Measurements from ENCODE around the gene MED8.
A peak's percentile ranks its signal among the peaks of the same experiment; 100 is the strongest.

Gene MED8

GRCh38 chr1:43358746-43359693, 30.6 kb downstream of the MED8 start, which contains the start of gene CDC20:
Gene CDC20 (plus strand): TSS chr1:43358981. CDS start chr1:43359216, 235 bp downstream.
- peak; percentile 96 for DNase-seq (ENCODE audit: low read depth)

GRCh38 chr1:43358121-43358745, 31.4 kb downstream of the MED8 start:
- no peak for DNase-seq (ENCODE audit: low read depth)

DNA sequence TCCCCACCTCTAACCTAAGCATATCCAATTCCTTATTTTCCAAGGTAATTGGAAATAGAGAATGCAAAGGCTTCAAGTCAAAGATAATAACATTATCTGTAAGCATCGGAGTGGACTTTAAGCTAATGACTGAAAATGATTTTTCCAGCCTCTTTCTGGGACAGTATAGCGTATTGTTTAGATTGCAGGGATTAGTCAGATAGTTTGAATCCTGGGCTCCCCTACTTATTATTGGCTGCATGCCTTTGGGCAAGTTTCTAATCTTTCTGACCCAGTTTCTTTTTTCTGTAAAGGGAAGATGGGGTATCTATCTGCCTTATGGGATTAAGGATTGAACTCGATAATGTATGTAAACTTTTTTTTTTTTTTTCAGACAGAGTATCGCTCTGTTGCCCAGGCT, 32.3 kb downstream of the MED8 start:
- no peak for DNase-seq (ENCODE audit: low read depth)

DNA sequence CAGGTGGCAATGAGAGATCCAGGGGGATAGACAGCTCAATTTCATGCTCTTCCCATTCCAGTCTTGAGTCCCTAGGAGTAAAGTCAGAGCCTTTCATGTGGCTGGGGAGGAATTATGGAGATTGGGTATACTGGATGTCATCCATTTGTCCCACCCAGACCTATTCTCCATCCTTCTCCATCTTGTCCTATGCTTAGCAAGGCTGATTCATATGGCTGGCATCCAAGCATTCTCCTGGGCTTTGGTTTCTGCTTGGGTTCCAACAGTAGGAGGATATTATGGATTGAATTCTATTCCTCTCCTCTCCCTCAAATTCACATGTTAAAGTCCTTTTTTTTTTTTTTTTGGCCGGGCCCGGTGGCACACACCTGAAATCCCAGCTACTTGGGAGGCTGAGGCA, 34.7 kb downstream of the MED8 start:
- no peak for DNase-seq (ENCODE audit: low read depth)

DNA sequence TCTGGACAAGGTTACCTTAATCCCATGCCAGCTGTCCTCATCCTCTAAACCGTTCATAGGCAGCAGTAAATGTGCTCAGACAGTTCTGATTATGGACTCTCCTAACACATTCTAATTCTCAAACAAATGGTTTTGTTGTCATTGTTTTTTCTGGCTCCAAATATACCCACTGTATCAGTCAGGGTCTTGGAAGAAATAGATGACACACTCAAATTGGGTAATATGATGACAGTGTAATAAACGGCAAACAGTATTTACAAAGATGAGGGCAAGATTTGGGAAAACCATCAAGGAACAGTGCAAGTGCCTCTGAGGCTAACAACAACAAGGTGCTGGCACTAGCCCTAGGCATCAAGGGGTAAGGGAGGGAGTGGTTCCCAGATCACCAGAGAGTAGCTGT, 35.1 kb downstream of the MED8 start:
- no peak for DNase-seq (ENCODE audit: low read depth)

DNA sequence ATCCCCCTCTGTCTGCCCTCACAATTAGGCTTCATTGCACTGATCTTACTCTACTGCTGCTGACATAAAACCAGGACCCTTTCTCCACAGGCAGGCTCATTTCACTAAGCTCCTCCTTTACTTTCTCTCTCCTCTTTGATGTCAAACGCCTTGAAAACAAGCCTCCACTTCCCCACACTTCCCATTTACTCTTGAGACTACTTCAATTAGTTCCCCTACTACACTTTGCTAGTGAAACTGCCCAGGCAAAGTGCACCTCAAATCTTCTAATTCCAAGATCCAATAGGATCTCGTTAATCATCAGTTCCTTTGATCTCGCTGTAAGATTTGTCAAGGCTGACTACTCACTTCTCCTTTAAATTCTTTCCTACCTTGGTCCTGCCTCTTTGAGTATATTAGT, 36.7 kb downstream of the MED8 start:
- DNase-seq (ENCODE audit: low read depth) = no peak

- no peak for DNase-seq (ENCODE audit: low read depth)
These were observed 37.3 kb downstream of the MED8 start for GRCh38 chr1:43352351-43352705.

DNA sequence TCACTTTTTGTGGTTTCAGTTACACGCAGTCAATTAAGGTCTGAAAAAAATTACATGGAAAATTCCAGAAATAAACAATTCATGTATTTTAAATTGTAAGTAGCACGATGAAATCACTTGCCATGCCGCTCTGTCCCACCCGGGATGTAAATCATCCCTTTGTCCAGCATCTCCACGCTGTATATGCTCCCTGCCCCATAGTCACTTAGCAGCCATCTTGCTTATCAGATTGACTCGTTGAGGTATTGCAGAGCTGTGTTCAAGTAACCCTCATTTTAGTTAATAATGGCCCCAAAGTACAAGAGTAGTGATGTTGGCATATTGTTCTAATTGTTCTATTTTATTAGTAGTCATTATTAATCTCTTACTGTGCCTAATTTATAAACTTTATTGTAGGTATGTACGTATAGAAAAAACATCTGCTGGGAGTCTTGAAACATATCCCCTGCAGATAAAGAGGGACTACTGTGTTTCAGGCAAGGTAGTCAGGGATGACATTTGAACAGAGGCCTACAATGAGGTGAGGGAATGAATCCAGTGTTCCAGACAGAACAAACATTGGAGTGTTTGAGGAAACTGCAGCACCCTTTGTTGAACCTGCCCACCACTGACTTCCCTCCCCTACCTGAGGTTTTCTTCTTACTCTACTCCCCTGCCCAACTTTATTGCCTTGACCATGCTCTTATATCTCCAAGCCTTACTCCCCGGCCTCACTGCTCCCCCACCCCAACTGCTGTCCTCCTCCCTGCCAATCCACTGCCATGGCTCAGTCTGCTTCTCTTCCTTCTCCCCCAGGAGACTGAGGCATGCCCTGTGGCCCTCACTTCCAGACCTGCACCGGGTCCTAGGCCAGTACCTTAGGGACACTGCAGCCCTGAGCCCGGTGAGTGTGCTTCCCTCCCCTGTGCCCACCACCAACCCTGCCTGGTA, 37.9 kb downstream of the MED8 start:
- no peak for DNase-seq (ENCODE audit: low read depth)

GRCh38 chr1:43350976-43351375, 38.6 kb downstream of the MED8 start:
- DNase-seq (ENCODE audit: low read depth) = no peak

GRCh38 chr1:43349594-43350306, 39.9 kb downstream of the MED8 start:
- no peak for DNase-seq (ENCODE audit: low read depth)

GRCh38 chr1:43348809-43349593, 40.6 kb downstream of the MED8 start:
- peak; percentile 7 for DNase-seq (ENCODE audit: low read depth)

GRCh38 chr1:43348343-43348808, 41.2 kb downstream of the MED8 start:
- DNase-seq (ENCODE audit: low read depth) = no peak

DNA sequence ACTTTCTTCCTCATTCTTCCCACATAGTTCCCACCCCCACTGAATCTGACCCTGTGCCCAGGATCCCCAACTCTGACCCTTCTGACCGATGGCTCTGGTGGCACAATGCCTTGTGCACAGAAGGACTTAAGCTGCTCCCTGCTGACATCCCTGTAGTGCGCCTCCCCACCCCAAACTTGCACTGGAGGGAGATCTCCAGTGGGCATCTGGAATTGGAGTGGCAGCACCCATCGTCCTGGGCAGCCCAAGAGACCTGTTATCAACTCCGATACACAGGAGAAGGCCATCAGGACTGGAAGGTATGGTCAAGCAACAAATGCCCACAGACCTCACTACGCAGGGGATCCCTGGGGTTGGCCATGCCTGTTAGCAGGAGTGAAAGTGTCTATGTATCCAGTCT, 43.0 kb downstream of the MED8 start:
- DNase-seq (ENCODE audit: low read depth) = no peak

- no peak for DNase-seq (ENCODE audit: low read depth)
These were observed 44.5 kb downstream of the MED8 start for GRCh38 chr1:43345120-43345519.

DNA sequence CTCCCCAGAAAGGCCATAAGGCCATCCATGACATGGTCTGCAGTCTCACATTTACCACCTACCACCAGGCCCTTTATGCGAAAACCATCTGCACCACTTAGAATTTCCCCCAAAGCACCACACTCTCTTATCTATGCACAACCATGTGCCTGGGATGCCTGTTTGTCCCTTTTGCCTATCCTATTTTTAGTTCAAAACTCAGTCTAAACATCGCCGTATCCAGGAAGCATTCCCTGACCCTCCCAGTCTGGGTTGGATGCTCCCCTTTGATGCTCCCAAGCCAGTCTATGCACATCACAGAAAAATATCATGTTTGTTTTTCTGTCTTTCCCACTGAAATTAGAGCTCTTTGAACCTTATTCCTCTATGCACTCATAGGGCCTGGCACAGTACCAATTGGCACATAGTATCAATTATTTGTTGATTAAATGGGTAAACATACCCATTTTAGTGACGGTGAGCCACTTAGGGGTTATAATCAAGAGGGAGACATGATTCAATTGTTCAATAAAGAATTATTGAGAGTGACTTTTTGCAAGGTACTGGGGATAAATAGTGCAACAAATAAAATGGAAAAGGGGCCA, 45.2 kb downstream of the MED8 start:
- DNase-seq (ENCODE audit: low read depth) = no peak

- DNase-seq (ENCODE audit: low read depth) = no peak
These were observed 49.0 kb downstream of the MED8 start for GRCh38 chr1:43340559-43340958.

DNA sequence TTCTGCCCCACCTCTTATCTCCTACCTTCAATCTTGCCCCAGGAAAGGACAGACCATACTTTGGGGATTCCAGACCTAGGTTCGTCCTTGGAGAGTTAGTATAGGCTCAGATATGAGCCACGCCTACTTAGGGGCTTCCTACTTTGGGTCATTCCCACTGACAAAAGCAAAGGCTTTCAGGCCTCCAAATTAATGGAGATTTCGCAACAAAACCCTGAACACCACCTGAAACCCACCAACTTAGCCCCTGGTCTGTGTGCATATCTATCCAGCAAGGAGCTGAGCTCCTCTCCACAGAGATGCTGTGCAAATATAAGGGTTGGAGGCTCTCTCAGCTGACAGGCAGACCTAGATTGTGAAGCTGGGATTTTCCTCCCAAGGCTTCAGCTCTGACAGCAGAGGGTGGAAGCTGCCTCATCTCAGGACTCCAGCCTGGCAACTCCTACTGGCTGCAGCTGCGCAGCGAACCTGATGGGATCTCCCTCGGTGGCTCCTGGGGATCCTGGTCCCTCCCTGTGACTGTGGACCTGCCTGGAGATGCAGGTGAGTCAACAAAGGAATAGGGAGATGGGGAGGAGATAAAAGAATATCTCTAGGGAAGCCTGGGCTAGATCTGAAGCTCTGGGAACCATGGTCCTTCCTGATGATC, 49.9 kb downstream of the MED8 start:
- DNase-seq (ENCODE audit: low read depth) = no peak

GRCh38 chr1:43338001-43338400, 51.6 kb downstream of the MED8 start:
- DNase-seq (ENCODE audit: low read depth) = no peak

- DNase-seq (ENCODE audit: low read depth) = no peak
These were observed 52.0 kb downstream of the MED8 start, which contains the start of gene MPL for GRCh38 chr1:43337588-43337987. Gene MPL (plus strand): TSS chr1:43337818. CDS start chr1:43337849, 31 bp downstream.

Measured in stimulated activated CD4-positive, alpha-beta T cell treated with anti-CD3 and anti-CD28 coated beads, Interleukin-2, amount 100 ng/mL, for 4 hours (primary cell).